ENCODE data around the gene POU2AF3.

Gene POU2AF3

GRCh38 chr11:111356660-111357048, 58.3 kb downstream of the POU2AF3 start:
- H3K4me3 ChIP-seq (ENCODE audit: low read depth, low read length), result no peak overlapping the region
- no peak for DNase-seq
- TF ChIP-seq CTCF (IDR thresholded peaks at IDR 0.05; ENCODE audit: low read depth, low read length, missing control alignments), result no peak
- H3K36me3 ChIP-seq (replicated peaks), result no peaks in the 10 kb centered on the region
- in situ Hi-C loops (cut with HindIII; ENCODE audit: low pct_ligation_motif_present, low sequenced_read_pairs), result no loop called here
- no peak overlapping the region for H3K27ac ChIP-seq
- no peaks in the 10 kb centered on the region for H3K27me3 ChIP-seq (replicated peaks)

- in situ Hi-C loops (cut with HindIII; ENCODE audit: low pct_ligation_motif_present, low sequenced_read_pairs), result no loop called here
- H3K27me3 ChIP-seq (replicated peaks), result no peaks in the 10 kb centered on the region
- no peak for DNase-seq
- no peak overlapping the region for H3K4me3 ChIP-seq (ENCODE audit: low read depth, low read length)
- no peak overlapping the region for H3K27ac ChIP-seq
- H3K36me3 ChIP-seq (replicated peaks), result no peaks in the 10 kb centered on the region
- TF ChIP-seq CTCF (IDR thresholded peaks at IDR 0.05; ENCODE audit: low read depth, low read length, missing control alignments), result no peak
Measured at GRCh38 chr11:111357150-111358037, 59.0 kb downstream of the POU2AF3 start.
